IMR-90 (cell line): ENCODE measurements around the gene TYRO3. TPM values are rescaled to one million over a fixed set of nuclear protein-coding genes. Genes with fewer than 3 reads are reported as not detected.

ENCODE experiments used
- ATAC-seq: fragments of 200-7000 bp; cut with Tn5 transposase; 2 replicates; pipeline ENCODE4 v1.9.1; 2020; ENCODE audit warnings: low read depth, mild to moderate bottlenecking, moderate library complexity
- BruUV-seq: library from RNA; stranded (reverse); fragments of 400-500 nt; replicated peaks from 2 replicates; lab custom pipeline; 2021; lab: Mats Ljungman, UMichigan
- CTCF ChIA-PET: fragments of 300-600 bp; formaldehyde crosslinking; extraction: SDS; loops from one replicate; lab custom pipeline; 2021; ENCODE audit warnings: antibody characterized with exemption; lab: Yijun Ruan, JAX
- POLR2A ChIA-PET: fragments of 300-600 bp; sonication (Branson Sonifier 250); formaldehyde crosslinking; loops from one replicate; lab custom pipeline; 2022; ENCODE audit warnings: antibody characterized with exemption; ENCODE audit not compliant: unreplicated experiment; lab: Charles Lee
- DNase-seq: peaks from one replicate; pipeline ENCODE4 v3.0.0; 2013
- H2AFZ ChIP-seq: replicated peaks from 2 replicates; pipeline ENCODE3; 2013; ENCODE audit warnings: low read length, mild to moderate bottlenecking; ENCODE audit not compliant: poor library complexity
- H2AK5ac ChIP-seq: 2 replicates; pipeline ENCODE4 v1.6.1; 2013; ENCODE audit warnings: low read depth, low read length, inconsistent platforms
- H2AK9ac ChIP-seq: replicated peaks from 2 replicates; pipeline ENCODE3; 2013; ENCODE audit warnings: mild to moderate bottlenecking, low read depth, low read length, moderate library complexity; ENCODE audit not compliant: poor library complexity
- H2BK120ac ChIP-seq: 2 replicates; pipeline ENCODE4 v1.6.1; 2013; ENCODE audit warnings: low read depth, low read length, inconsistent platforms
- H2BK15ac ChIP-seq: 3 replicates; pipeline ENCODE4 v1.6.1; 2013; ENCODE audit warnings: low read depth, low read length, inconsistent platforms
- H2BK20ac ChIP-seq: 2 replicates; pipeline ENCODE4 v1.6.1; 2013; ENCODE audit warnings: low read depth, mild to moderate bottlenecking, inconsistent platforms, low read length, moderate library complexity
- H2BK5ac ChIP-seq: 2 replicates; pipeline ENCODE4 v1.6.1; 2013; ENCODE audit warnings: mild to moderate bottlenecking, low read depth, low read length, inconsistent platforms; ENCODE audit not compliant: poor library complexity, severe bottlenecking
- H3K14ac ChIP-seq: replicated peaks from 2 replicates; pipeline ENCODE4 v1.6.1; 2013; ENCODE audit warnings: low read depth, low read length, inconsistent platforms
- H3K18ac ChIP-seq: 2 replicates; pipeline ENCODE4 v1.6.1; 2013; ENCODE audit warnings: low read depth, low read length, control low read depth
- H3K23ac ChIP-seq: 2 replicates; pipeline ENCODE4 v1.6.1; 2013; ENCODE audit warnings: low read depth, low read length, inconsistent platforms
- H3K27ac ChIP-seq: 2 replicates; pipeline ENCODE4 v1.5.1; 2013; ENCODE audit warnings: mild to moderate bottlenecking, control low read depth, low read length; ENCODE audit not compliant: insufficient read depth
- H3K27me3 ChIP-seq: 2 replicates; pipeline ENCODE4 v1.6.1; 2013; ENCODE audit warnings: low read length; ENCODE audit not compliant: control insufficient read depth, insufficient read depth
- H3K36me3 ChIP-seq: 2 replicates; pipeline ENCODE4 v1.6.1; 2013; ENCODE audit warnings: low read length, mixed read lengths; ENCODE audit not compliant: control insufficient read depth, insufficient read depth
- H3K4ac ChIP-seq: 2 replicates; pipeline ENCODE4 v1.6.1; 2013; ENCODE audit warnings: low read depth, low read length, inconsistent platforms
- H3K4me1 ChIP-seq: 2 replicates; pipeline ENCODE4 v1.6.1; 2013; ENCODE audit warnings: low read length, mixed read lengths; ENCODE audit not compliant: control insufficient read depth, insufficient read depth
- H3K4me2 ChIP-seq: 2 replicates; pipeline ENCODE4 v1.6.1; 2013; ENCODE audit warnings: low read depth, mild to moderate bottlenecking, control low read depth, low read length, moderate library complexity
- H3K4me3 ChIP-seq: 2 replicates; pipeline ENCODE4 v1.5.1; 2013; ENCODE audit warnings: low read depth, mild to moderate bottlenecking, control low read depth, low read length, moderate library complexity; ENCODE audit not compliant: insufficient read depth
- H3K56ac ChIP-seq: 2 replicates; pipeline ENCODE4 v1.6.1; 2013; ENCODE audit warnings: low read length, inconsistent platforms; ENCODE audit not compliant: insufficient read depth; ENCODE audit errors: extremely low read depth
- H3K79me1 ChIP-seq, 2 experiments: 2 replicates each; pipeline ENCODE4 v1.6.1; 2013; ENCODE audit warnings: low read length in 2 of 2, inconsistent platforms in 1 of 2, low read depth in 1 of 2
- H3K9ac ChIP-seq: 2 replicates; pipeline ENCODE4 v1.6.1; 2013; ENCODE audit warnings: low read depth, low read length, control low read depth
- H3K9me1 ChIP-seq: 2 replicates; pipeline ENCODE4 v1.6.1; 2013; ENCODE audit warnings: low read length, inconsistent platforms; ENCODE audit not compliant: insufficient read depth
- H3K9me3 ChIP-seq: 2 replicates; pipeline ENCODE4 v1.6.1; 2013; ENCODE audit warnings: low read length; ENCODE audit not compliant: control insufficient read depth, insufficient read depth
- H4K20me1 ChIP-seq: 2 replicates; pipeline ENCODE4 v1.6.1; 2013; ENCODE audit warnings: low read length, inconsistent platforms; ENCODE audit not compliant: insufficient read depth
- H4K5ac ChIP-seq: 2 replicates; pipeline ENCODE4 v1.6.1; 2013; ENCODE audit warnings: mild to moderate bottlenecking, low read depth, low read length, control low read depth
- H4K8ac ChIP-seq, 2 experiments: 2 replicates each; pipeline ENCODE4 v1.6.1; 2013; ENCODE audit warnings: low read depth in 2 of 2, low read length in 2 of 2, control low read depth in 1 of 2, inconsistent platforms in 1 of 2
- H4K91ac ChIP-seq: 2 replicates; pipeline ENCODE4 v1.6.1; 2013; ENCODE audit warnings: low read depth, low read length, inconsistent platforms; ENCODE audit not compliant: insufficient read depth
- CHD1 ChIP-seq: IDR thresholded peaks from 2 replicates; pipeline ENCODE4 v1.6.1; 2012; ENCODE audit warnings: low read depth, low read length, improper control_type of control experiment
- WGBS, 2 experiments: methylation state at CpG; one replicate each; pipeline versions ENCODE4 v1.1.5 to v1.1.7; 2013; ENCODE audit warnings: missing lambda C conversion rate in 2 of 2; ENCODE audit not compliant: insufficient read length in 1 of 2; ENCODE audit errors: extremely low coverage in 2 of 2; 5-methylcytosine and 5-hydroxymethylcytosine counted together
- dilution Hi-C: fragments of 300-500 bp; cut with HindIII; formaldehyde crosslinking; loops from one replicate; pipeline ENCODE4 v1.14.3; 2018; ENCODE audit warnings: low sequenced_read_pairs; ENCODE audit not compliant: unreplicated experiment
- in situ Hi-C: fragments of 300-500 bp; cut with MboI; formaldehyde crosslinking; loops from 3 replicates; pipeline ENCODE4 v1.14.3; 2019; ENCODE audit warnings: low sequenced_read_pairs, inconsistent platforms, mixed read lengths
- intact Hi-C: fragments of 100-400 bp; cut with micrococcal nuclease; formaldehyde crosslinking; loops from 2 replicates; pipeline ENCODE4 v1.10.0; 2022
- polyA plus RNA-seq, 3 experiments: library from polyadenylated mRNA; depleted of rRNA; stranded (reverse); fragments of >200 nt; gene quantifications; 2 replicates each; pipeline ENCODE4 v1.2.3, GENCODE V29; 2012; ENCODE audit warnings: low replicate concordance in 1 of 3
- total RNA-seq: library from RNA; depleted of rRNA; stranded (reverse); fragments of >200 nt; gene quantifications from 2 replicates; pipeline ENCODE4 v1.2.3, GENCODE V29; 2012

The TYRO3 gene
- total and polyA plus RNA-seq, 2 of the 4 experiments (the other 2 are of a cell fraction): 11.5 to 18.4 TPM

DNA sequence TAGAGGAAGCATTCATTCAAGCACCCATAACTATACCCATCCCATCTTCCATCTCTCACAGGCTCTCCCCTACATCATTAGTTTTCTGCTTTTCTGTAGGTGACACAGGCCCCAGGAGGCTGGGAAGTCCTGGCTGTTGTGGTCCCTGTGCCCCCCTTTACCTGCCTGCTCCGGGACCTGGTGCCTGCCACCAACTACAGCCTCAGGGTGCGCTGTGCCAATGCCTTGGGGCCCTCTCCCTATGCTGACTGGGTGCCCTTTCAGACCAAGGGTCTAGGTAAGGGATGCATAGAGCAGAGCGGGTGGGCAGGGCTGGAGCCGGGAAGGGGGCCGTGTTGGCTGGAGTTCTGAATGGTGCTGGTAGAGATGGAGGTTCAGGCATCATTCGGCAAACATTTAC is 8.2 kb downstream of the TYRO3 start:
- Histone ChIP-seq H2AFZ (no peak overlapping the region), H4K20me1 (no peaks in the 10 kb centered on the region), H2BK15ac (no peak overlapping the region), H3K79me1 (peaks cover 0 to 11% of the 10 kb centered on the region in 2 experiments; a peak in 1 of 4 replicates), H4K91ac (no peak overlapping the region), H3K27ac (no peak overlapping the region), H2BK20ac (no peak overlapping the region), H2BK5ac (no peak overlapping the region), H4K8ac (no peak overlapping the region), H3K18ac (no peak overlapping the region; the same call in 1 of the 2 replicates), H3K27me3 (no peaks in the 10 kb centered on the region), H2AK9ac (no peak overlapping the region), H3K36me3 (peaks cover 13% of the 10 kb centered on the region; the same call in 1 of the 2 replicates), H3K4me3 (no peak overlapping the region), H3K56ac (no peak overlapping the region), H3K4me1 (peaks cover 25% of the 10 kb centered on the region), H2BK120ac (no peak overlapping the region), H3K9me1 (peaks cover 13% of the 10 kb centered on the region), H4K5ac (no peak overlapping the region), H3K4ac (no peak overlapping the region), H3K9me3 (no peaks in the 10 kb centered on the region), H2AK5ac (0 out of 2 replicates have a peak overlapping the region, but pooled peaks have one; percentile 5), H3K9ac (no peak overlapping the region), H3K4me2 (no peak overlapping the region), H3K14ac (no peak overlapping the region), H3K23ac (no peak overlapping the region)
- DNase-seq (no peak), ATAC-seq (no peak)
- intact Hi-C loops (no loop called here), dilution Hi-C loops (no loop called here), in situ Hi-C loops (no loop called here)
- POLR2A ChIA-PET: no interaction called here
- no peak for TF ChIP-seq CHD1
- CTCF ChIA-PET: no interaction called here
- 100% methylated on average over 1 of the region's 6 CpGs; no CpG with 5 or more reads in 1 of the 2 experiments for WGBS, 2 experiments
- BruUV-seq: no TSS peak
